ENCODE measurements around the gene NRG2.

The NRG2 gene

DNA sequence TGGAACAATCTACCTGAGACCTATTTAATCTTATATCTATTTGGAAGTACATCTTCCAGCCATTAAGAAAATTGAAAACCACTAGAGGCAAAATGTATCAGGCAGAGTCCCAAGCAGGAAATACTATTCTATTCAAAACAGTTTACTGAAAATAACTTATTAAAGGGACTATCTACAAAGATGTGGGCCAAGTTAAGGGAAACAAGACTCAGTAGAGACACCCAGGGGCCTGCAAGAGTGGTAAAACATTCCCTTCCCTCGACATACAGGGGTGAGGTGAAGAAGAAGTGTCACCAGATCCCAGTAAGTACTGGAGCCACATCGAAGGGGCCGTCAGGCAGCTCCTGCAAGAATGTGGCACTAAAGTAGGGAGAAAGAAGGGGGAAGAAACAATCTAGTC lies 12.1 kb upstream of the NRG2 start:
- in situ Hi-C loops (cut with HindIII; ENCODE audit: low pct_unique_long_range_greater_than_20kb, low sequenced_read_pairs): no loop called here
- DNase-seq (ENCODE audit: low read depth in 1 of 2, low spot score in 1 of 2): no peak
- TF ChIP-seq JUND (IDR thresholded peaks at IDR 0.05; ENCODE audit: low read depth): no peak

DNA sequence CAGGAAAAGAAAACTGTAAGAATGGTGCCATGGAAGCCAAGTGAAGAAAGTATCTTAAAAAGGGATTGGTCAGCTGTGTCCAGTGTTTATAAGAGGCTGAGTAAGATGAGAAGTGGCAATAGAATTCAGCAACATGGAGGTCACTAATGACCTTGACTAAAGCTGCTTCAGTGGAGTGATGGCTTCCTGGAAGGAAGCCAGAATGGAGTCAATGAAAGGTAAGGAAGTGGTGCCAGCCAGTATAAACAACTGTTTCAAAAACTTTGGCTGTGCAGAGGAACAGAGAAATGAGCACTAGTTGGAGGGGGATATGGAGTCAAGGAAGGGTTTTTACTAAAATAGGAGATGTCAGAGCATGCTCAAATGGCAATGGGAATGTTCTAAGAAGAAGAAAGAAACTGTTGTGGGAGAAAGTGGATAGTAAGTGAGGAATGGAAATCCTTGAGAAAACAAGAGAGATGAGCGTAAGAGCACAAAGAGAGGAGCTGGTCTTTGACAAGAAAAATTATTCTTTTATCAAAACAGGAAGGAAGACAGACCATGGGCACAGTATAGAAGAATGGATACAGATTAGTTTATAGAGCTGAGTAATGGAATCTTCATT lies 11.1 kb upstream of the NRG2 start:
- TF ChIP-seq JUND (IDR thresholded peaks at IDR 0.05; ENCODE audit: low read depth): no peak
- in situ Hi-C loops (cut with HindIII; ENCODE audit: low pct_unique_long_range_greater_than_20kb, low sequenced_read_pairs): no loop called here
- no peak for DNase-seq (ENCODE audit: low read depth in 1 of 2, low spot score in 1 of 2)

DNA sequence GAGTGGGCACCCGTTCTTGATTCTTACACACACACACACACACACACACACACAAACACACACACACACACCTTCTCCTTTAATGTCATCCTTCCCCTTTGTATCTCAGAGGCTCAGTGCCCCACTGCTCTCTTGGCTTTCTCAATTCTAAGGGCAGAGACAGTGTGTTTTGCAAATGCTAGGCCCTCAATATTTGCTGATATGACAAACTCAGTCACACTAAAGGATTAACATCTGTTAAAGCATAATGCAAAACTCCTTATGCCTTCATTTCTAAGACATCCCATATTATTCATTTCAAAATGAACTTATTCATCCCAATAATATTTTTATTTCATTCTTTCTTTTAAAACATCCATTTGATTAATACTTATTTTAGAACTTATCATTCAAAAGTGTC lies 8.9 kb upstream of the NRG2 start:
- no peak for TF ChIP-seq JUND (IDR thresholded peaks at IDR 0.05; ENCODE audit: low read depth)
- in situ Hi-C loops (cut with HindIII; ENCODE audit: low pct_unique_long_range_greater_than_20kb, low sequenced_read_pairs): no loop called here
- no peak for DNase-seq (ENCODE audit: low read depth in 1 of 2, low spot score in 1 of 2)

DNA sequence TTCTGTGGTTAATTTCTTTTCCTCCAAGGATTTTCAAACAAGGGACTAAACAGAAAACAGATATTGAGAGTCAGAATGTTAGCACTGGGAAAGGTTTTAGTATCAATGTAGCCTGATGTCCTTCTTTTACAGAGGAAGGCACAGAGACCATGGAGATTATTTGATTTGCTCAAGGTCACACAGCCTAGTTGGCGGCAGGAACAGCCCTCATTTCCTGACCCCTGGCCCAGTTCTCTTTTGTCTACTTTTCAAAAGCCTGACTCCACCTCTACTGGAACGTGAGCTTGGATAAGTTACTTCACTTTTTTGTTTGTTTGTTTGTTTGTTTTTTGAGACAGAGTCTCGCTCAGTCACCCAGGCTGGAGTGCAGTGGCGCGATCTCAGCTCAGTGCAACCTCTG lies 6.6 kb upstream of the NRG2 start:
- in situ Hi-C loops (cut with HindIII; ENCODE audit: low pct_unique_long_range_greater_than_20kb, low sequenced_read_pairs): loop anchor here (25.0 kb wide), 1 partner anchor 113 kb away; no protein-coding TSS in a partner anchor
- DNase-seq (ENCODE audit: low read depth in 1 of 2, low spot score in 1 of 2): no peak
- no peak for TF ChIP-seq JUND (IDR thresholded peaks at IDR 0.05; ENCODE audit: low read depth)

DNA sequence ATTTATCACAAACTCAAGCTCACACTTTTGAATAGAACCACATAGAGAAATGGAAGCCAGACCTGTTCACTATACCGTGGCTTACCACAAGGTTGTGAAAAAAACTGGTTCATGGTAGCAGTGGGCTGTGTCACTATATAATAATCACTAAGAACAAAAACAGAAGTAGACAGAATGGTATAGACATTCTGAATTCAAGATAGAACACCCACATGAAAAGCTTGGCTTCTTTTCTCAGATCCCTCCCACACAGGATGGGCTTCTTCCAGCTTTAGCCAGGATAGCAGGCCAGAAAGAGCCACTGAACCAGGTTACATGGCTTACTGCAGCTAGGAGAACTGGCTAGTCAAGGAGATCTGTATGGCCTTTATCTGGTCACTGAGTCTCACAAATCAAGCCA lies 6.1 kb upstream of the NRG2 start:
- TF ChIP-seq JUND (IDR thresholded peaks at IDR 0.05; ENCODE audit: low read depth): no peak
- no peak for DNase-seq (ENCODE audit: low read depth in 1 of 2, low spot score in 1 of 2)

DNA sequence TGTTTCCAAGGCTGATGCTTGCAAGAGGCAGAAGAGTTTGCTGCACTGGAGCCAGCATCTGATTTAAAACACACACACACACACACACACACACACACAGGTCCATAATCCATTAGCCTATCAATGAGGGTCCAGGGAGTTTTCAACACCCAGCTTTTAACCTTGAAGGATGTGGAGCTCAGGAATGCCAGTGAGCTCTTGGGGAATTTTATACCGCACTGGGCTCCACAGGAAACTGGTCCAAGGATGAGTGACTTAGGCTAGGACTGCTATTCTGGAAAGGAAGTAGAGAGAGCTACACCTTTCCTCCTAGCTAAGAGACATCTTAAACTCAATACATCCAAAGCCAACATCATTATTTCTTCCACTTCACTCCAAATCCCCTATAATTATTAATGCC lies 942 bp upstream of the NRG2 start:
- in situ Hi-C loops (cut with HindIII; ENCODE audit: low pct_unique_long_range_greater_than_20kb, low sequenced_read_pairs): loop anchor here (25.0 kb wide), 1 partner anchor 118 kb away; no protein-coding TSS in a partner anchor
- TF ChIP-seq JUND (IDR thresholded peaks at IDR 0.05; ENCODE audit: low read depth): no peak
- DNase-seq (ENCODE audit: low read depth in 1 of 2, low spot score in 1 of 2): no peak

More for the DNA sequence above, 6.1 kb upstream of the NRG2 start:
- in situ Hi-C loops (cut with HindIII; ENCODE audit: low pct_unique_long_range_greater_than_20kb, low sequenced_read_pairs): loop anchor here (25.0 kb wide), 1 partner anchor 113 kb away; no protein-coding TSS in a partner anchor

DNA sequence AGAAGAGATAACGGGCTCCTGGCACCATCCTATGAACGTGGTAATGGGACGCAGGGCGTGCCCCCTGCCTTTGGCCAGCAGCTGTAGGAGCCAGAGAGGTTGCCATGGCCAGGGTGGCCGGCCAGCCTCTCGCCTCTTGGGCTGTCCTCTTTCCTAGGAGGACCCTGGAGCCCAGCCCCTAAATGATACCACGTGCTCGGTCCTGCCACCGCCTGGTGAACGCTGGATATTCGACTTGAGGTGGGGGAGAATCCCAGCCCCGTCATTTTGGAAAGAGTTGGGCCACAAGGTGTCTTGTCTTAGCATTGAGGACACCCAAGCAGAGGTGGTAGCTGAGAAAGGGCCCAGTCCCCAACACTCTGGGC lies 391 bp upstream of the NRG2 start:
- in situ Hi-C loops (cut with HindIII; ENCODE audit: low pct_unique_long_range_greater_than_20kb, low sequenced_read_pairs): loop anchor here (25.0 kb wide), 1 partner anchor 119 kb away; no protein-coding TSS in a partner anchor
- DNase-seq (ENCODE audit: low read depth in 1 of 2, low spot score in 1 of 2): peak in 1 of 2 experiments; percentile 34
- TF ChIP-seq JUND (IDR thresholded peaks at IDR 0.05; ENCODE audit: low read depth): no peak

DNA sequence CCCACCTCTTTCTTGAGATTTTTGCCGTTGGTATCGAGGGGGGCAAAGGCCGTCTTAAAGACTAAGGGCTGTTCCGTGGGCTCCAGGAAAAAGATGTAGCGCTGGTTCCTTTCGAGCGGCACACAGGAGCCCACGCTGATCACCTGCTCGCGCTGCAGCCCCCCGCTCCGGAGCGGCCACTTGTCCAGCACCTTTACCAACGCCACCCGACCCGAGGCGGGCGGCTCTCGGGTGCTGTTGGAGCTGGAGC lies 781 bp downstream of the NRG2 start:
- no peak for TF ChIP-seq JUND (IDR thresholded peaks at IDR 0.05; ENCODE audit: low read depth)
- in situ Hi-C loops (cut with HindIII; ENCODE audit: low pct_unique_long_range_greater_than_20kb, low sequenced_read_pairs): loop anchor here (25.0 kb wide), 1 partner anchor 120 kb away; no protein-coding TSS in a partner anchor
- no peak for DNase-seq (ENCODE audit: low read depth in 1 of 2, low spot score in 1 of 2)

DNA sequence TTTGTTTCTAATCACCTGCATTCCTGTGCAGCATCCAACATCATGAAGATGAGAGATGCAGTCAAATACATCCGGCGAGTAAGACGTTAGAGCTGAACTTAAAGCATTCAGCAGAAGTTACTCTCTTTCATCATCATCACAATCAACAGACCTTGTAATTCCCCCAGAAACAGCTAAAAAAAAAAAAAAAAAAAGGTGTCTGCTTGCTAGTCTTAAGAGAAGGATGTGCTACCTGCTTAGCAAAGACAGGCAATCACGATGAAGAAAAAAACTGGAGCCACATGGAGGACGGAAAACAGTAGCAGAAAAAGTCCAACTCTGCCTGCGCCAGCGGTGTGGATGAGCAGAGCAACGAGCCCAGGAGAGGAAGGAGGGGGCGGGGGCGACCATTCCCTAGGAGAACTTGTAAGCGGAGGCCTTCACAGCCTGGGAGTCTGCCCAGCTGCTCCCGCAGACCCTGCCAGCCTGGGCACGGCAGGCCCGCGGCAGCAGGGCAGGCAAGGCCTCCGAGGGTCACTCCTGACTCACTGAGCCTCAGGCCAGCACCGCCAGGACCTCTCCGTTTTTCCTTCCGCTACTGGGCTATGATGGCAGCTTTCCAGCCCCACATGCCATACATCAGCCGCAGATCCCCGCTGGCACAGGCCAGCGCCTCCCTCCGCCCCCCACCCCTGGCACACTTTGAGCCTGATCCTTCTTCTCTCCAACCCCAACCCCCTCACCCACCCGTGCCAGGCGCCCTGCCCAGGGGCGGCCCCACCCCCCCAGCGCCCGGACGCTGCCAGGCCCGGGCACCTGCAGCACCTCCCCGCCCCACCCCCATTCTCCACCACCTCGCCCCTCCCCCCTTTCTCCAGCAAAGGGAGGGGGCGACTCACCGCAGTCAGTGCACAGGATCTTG lies 1.4 kb downstream of the NRG2 start:
- no peak for TF ChIP-seq JUND (IDR thresholded peaks at IDR 0.05; ENCODE audit: low read depth)
- in situ Hi-C loops (cut with HindIII; ENCODE audit: low pct_unique_long_range_greater_than_20kb, low sequenced_read_pairs): loop anchor here (25.0 kb wide), 1 partner anchor 121 kb away; no protein-coding TSS in a partner anchor
- no peak for DNase-seq (ENCODE audit: low read depth in 1 of 2, low spot score in 1 of 2)

DNA sequence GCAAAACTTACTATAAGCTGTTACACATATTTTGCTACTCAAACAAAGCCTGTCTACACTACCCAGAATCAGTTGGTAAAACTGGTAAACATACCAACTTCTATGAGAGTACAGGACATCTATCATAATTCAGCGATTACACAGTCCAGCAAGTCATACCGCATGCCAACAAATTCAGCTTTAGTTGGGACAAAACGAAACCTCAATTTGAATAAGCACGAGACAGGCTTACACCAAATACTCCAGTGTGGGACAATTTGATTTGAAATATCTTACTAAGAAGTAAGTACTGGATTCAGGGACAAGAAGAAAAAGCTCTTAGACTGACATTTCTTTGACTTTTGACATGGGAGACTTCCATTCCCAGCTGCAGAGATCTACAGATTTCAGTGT lies 2.0 kb downstream of the NRG2 start:
- no peak for DNase-seq (ENCODE audit: low read depth in 1 of 2, low spot score in 1 of 2)
- in situ Hi-C loops (cut with HindIII; ENCODE audit: low pct_unique_long_range_greater_than_20kb, low sequenced_read_pairs): loop anchor here (25.0 kb wide), 1 partner anchor 121 kb away; no protein-coding TSS in a partner anchor
- TF ChIP-seq JUND (IDR thresholded peaks at IDR 0.05; ENCODE audit: low read depth): no peak

DNA sequence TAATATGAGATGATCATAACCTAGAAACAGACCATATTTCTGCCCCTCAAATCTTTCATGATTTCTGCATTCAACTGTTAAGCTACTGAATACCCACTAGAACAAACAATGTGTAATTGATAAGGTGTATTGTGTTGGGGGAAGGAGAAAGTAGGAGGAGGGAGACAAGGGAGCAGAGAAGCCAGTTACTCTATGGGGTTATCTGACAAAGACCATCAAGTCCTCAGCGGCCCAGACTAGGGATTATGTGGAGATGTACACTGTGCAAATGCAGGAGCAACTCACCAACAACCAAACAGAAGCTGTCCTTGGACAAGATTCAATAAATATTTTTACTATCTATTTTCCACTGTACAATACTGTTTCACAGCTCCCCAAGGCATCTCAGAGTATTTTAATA lies 2.7 kb downstream of the NRG2 start:
- TF ChIP-seq JUND (IDR thresholded peaks at IDR 0.05; ENCODE audit: low read depth): no peak
- no peak for DNase-seq (ENCODE audit: low read depth in 1 of 2, low spot score in 1 of 2)
- in situ Hi-C loops (cut with HindIII; ENCODE audit: low pct_unique_long_range_greater_than_20kb, low sequenced_read_pairs): loop anchor here (25.0 kb wide), 1 partner anchor 122 kb away; no protein-coding TSS in a partner anchor

DNA sequence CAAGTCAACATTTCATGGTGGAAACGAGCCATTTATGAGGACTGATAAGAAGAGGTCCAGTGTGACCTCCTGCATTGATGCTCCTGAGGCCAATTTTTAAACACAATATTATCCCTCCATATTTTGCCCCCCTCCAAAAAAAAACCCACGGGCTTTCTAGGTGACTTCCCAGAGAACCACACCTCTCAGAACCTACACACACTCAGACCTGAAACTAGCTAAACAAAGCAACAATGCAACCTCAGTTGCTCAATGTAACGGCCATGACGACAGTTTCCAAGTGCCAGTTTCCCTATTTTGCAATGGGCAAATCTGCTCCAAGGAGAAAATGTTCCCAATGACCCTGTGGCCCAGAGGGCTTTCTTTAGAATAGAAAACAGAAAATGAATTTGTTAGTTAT lies 3.5 kb downstream of the NRG2 start:
- in situ Hi-C loops (cut with HindIII; ENCODE audit: low pct_unique_long_range_greater_than_20kb, low sequenced_read_pairs): loop anchor here (25.0 kb wide), 1 partner anchor 123 kb away; no protein-coding TSS in a partner anchor
- TF ChIP-seq JUND (IDR thresholded peaks at IDR 0.05; ENCODE audit: low read depth): no peak
- no peak for DNase-seq (ENCODE audit: low read depth in 1 of 2, low spot score in 1 of 2)

DNA sequence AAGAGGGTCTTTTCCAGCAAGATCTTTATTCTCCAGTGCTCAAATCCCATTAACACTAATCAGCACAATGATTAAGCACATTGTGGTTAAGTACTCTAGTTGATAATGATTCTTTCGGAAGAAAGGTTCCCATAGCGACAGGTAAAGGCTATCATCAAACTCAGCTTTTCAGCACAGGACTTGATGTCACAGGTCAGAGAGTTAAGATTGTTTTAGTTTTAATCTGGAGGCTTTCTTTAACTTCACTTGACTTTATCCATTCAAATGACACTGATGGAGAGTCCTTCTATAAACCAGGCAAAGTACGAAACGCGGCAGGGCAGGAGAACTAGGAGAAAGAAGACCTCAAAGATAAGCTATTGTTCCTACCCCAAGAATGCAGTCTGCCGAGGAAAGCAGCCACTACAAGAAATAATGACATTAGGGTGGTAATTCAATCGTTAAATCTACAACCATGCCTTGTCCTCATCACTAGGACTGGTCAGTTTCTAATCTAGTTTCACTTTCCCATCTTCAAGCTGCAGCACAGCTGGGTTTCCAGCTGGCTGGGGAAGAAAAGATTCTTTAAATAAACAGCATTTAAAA lies 4.6 kb downstream of the NRG2 start:
- TF ChIP-seq JUND (IDR thresholded peaks at IDR 0.05; ENCODE audit: low read depth): no peak
- in situ Hi-C loops (cut with HindIII; ENCODE audit: low pct_unique_long_range_greater_than_20kb, low sequenced_read_pairs): loop anchor here (25.0 kb wide), 1 partner anchor 124 kb away; no protein-coding TSS in a partner anchor
- DNase-seq (ENCODE audit: low read depth in 1 of 2, low spot score in 1 of 2): no peak
